Right kidney (tissue), 1 donor: Measurements from ENCODE around the gene EIF5AL1.
"Not testable (repeated sequence)": the region's sequence is repeated elsewhere in the genome, so short reads cannot be mapped to it uniquely, and the experiment has no call there.

Experiments
- DNase-seq: peaks from one replicate; pipeline ENCODE4 v3.0.0-alpha.2; 2016

Gene EIF5AL1

DNA sequence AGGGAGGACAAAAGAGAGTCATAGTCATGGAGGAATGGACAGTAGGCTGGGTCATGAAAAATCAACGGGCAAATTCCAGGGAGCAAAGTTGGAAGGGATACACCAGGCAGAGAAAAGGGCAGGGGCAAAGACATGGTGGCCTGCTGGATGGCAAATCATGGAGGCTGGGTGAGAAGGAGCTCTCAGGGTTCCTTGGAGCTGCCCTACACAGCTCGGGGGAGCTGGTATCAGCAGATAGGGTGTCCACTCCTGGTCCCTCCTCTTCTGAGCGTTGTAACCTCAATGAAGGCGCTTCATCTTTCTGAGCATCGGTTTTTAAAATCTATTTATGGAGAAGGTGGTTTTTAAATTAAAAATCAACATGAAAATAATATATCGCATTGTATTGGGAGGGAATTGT, 27.9 kb upstream of the EIF5AL1 start:
- no peak for DNase-seq

DNA sequence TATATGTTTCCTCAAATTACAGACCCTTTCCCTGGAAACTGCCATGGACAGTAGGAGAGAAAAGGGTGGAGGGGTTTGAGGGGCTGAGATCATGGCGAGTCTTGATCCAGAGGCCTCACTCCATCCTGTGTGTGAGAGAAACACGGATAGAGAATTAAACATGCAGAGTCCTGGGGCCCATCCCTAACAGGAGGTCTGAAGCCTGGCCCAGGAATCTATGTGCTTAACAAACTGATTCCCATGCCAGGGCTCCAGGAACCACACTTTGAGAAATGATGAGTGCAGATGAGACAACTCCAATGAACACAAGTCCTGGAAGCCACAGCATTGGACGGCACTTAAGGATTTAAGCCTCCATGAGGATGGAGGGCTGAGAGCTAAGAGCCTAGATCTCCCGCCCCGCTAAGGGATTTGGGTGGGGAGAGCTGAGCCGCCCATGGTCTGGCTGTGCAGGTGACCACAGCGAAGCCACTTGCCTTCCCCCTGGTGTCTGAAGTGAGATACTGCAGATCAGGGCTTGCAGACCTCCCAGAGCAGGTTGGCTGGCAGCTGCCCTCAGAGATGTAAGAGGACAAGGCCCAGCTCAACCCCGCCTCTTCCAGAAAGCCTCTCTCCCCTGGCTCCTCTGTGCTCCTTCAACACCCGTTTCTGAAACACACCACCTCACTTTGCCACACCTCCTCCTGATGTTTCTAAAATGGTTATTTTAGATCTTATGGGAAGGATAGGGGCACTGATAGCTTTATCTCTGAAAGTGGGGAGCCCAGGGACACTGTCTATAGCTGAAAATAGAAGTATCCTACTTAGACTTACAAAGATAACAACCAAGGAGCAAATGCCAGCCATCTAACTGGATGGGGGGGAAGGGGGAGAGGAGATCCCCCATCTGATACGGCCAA, 24.8 kb upstream of the EIF5AL1 start:
- DNase-seq = peak; percentile 51

DNA sequence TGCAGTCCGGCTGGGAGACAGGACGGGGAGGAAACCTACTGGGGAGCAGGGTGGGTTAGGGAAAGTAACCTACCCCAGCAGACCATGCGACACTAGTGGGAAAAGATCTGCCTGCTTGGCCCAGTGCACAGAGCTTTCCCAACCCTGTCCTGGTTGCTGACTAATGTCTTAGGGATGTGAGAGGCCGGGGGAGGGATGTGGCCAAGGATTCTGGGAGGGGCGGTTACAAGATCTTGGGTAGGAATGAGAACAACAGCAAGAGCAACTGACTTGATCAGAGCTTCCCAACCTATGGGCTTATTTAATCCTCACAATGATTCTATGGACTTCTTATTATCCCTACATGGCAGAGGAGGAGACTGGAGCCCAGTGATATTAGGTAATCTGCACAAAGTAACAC, 24.0 kb upstream of the EIF5AL1 start:
- no peak for DNase-seq

DNA sequence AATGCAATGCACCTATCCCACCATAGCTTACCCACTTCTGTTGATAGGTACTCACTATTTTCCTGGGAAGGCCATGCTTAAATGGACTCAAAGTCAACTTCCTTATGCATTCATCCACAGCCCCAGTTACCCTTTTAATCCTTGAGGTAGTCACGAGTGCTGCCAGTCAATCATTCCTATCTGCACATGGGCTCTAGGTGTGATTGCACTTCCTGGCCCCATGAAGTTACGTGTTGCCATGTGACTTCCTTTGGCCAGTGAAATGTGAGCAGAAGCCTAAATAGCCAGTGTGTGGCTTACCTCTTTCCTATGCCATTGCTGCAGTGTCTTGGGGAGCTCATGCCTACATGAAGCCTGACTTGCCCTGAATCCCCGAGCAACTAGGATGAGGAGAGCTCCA, 23.5 kb upstream of the EIF5AL1 start:
- no peak for DNase-seq

DNA sequence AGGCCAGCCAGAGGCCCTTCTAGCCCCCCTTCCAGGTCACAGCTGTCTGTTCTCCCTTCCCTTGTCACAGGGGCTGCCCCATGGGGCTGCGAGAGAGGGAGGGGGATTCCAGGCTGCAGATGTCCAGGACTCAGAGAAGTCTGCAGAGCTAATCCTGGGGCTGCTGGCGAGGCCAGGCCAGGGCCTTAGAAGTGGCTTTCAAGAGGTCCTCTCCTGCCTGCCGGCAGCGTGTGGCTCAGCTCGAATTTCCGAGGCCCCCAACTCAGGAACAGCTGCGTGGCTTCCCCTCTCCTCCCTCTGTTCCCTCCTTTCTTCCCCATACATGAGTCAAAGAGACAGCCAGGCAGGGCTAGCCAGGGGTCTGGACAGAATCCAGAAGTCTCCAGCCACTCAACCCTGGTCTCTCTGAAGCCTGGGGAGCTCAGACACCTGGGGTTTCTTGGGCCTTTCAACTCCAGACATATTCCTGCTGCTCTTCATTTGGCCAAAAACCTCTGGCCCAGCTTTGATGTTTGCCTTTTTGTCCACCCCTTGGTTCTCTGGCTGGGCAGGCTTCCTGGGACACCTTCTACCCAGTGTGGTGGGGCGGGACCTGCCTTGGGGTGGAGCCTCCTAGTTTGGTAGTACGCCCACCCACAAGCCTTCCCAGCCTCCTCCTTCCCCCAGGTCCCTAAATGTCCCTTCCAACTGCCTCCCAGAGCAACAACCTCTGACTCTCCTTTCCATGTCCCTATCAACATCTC, 21.8 kb upstream of the EIF5AL1 start:
- DNase-seq = peak; percentile 61

DNA sequence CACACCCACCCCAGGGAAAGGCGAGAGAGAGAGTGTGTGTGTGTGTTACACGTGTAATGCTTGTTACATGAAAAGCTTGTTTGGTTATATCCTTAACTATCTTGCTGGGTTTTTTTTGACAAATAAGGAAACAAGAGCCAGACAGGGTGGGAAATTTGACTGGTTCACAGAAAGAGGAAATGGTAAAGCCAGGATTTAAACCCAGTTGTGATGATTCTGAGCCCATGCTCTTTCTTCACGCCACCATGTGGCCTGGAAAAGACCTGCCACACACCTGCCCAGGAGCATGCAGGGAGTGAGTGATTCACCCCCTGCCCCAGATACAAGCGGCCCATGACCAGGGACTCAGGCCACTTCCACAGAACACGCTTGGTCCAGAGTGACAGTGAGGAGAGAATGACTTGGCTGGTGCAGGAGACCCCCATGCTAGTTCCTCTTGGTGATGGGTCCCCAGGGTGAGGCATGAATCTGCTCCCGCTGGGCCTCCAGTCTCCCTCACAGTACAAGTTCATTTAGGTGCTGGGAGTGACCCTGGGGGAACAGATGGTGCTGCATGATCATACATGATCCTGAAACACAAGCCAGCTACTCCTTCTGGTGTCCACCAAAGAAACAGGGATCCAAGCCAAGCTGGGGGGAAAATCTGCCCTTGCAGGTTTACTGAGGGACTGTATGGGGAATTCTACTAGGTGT, 21.0 kb upstream of the EIF5AL1 start:
- no peak for DNase-seq

DNA sequence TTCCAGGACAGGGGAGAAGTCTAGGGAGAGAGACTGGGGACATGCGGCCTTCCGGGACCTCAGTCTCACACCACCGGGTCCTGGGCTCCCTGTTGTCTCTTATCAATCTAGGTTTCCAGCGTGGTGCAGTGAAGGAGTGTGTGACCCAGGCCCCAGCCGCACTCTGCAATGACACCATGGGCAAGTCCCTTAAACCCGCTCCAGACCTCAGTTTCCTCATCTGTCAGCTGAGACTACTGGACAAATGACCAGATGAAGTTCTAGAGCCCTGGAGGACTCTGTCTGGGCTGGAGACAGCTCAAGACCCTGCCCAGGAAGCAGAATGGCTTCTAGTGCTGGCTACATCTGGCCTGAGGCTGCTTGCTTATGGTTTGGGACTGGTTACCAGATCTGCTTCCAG, 20.1 kb upstream of the EIF5AL1 start:
- no peak for DNase-seq

DNA sequence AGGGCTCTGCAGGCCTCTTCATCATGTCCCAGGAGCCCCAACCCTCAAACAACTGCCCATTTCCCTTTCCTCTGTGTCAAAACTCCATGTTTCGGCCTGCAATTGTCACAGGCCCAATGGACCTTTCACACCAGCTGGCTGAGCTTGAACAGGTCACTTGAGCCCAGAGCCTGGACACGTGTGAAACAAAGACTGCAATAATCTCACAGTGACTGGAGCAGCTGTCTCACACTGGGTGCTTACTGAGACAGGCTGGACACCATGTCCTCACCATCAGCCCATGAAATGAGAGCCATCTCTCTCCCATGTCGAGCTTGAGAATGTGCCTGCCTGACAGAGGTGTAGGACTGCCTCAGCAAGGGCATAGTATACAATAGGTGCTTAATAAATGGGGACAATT, 19.5 kb upstream of the EIF5AL1 start:
- no peak for DNase-seq

DNA sequence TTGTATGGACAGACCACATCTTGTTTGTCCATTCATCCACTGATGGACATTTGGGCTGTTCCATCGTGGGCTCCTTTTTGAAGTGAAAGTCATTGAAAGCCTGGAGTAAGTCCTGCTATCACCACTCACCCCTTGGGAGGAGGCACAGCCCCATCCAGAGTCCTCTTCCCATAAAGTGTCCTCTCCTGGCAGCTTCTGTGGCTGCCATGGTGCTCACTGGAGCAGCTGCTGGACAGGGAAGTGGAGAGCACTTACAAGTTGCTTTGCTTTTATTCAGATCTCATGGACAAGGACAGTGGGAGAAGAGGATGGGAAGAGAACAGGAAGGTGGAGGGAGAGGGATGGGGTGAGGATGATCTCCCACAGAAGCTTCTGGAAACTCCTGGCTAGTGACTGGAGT, 18.5 kb upstream of the EIF5AL1 start:
- no peak for DNase-seq

DNA sequence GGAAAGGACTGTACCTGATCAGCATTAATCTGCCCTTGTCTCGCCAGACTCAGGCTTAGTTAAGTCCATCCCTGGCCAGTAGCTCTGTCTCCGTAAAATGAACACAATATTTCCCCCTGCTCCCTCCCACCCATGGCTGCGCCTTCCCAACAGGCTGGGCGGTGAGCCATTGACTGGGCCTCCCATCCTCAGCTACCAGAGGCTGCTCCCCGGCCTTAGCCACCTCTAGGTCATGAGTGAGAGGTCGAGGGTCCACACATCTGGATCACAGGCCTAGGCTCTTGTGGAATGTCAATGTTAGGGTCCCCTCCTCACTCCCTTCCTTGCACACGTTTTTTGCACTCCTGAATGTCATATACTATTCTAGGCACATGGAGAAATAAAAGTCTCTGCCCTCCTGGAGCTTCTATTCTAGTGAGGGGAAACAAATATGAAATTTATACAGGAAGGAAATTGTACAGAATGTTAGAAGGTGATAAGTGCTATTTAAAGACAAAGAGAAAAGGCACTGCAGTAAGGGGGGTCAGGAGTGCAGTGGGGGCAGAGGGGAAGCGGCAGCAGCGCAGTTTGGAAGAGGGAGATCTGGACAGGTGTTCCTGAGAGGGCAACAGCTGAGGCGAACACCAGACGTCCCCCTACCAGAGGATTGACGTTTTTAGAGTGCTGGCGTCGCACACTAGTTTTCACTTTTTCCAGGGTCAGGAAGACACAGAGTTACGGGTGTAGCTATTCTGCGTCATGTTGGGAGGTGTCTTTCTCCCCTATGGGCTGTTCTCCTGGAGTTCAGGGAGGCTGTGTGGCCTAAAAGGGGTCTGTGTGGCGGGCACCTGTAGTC, 17.2 kb upstream of the EIF5AL1 start:
- no peak for DNase-seq

DNA sequence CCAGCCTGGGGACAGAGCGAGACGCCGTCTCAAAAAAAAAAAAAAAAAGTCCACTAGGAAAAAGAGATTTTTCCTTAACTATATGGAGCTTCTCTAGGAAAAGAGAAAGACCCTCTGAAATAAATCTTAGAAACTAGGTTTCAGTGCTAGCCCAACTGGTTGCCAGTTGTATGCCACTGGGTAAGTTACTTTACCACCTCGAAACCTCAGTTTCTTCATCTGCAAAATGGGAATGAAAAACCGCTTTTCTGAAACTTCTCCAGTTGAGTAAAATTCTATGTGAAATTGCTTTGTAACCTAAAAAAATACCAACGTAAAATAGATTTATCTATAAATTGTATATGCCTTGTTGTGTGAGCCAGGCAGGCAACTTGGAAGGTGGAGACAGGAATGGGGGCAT, 16.5 kb upstream of the EIF5AL1 start:
- no peak for DNase-seq

DNA sequence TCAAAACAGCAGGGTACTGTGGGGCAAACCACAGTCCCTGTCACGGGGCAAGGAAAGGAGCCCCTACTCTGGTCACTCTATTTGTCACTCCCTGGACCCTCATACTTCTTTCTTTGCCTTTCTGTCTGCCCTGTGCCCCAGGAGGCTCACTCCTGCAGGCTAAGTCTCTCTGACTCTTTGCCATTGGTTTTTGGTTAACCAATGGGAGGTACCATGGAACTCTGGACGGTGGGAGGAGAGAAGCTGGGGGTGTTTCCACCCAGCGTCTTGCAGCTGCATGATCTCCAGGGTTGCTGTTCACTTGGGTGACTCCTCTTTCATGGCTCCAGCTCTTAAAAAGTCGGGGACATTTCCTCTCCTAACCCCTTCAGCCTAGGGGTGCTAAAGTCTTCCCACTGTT, 15.4 kb upstream of the EIF5AL1 start:
- DNase-seq = no peak

DNA sequence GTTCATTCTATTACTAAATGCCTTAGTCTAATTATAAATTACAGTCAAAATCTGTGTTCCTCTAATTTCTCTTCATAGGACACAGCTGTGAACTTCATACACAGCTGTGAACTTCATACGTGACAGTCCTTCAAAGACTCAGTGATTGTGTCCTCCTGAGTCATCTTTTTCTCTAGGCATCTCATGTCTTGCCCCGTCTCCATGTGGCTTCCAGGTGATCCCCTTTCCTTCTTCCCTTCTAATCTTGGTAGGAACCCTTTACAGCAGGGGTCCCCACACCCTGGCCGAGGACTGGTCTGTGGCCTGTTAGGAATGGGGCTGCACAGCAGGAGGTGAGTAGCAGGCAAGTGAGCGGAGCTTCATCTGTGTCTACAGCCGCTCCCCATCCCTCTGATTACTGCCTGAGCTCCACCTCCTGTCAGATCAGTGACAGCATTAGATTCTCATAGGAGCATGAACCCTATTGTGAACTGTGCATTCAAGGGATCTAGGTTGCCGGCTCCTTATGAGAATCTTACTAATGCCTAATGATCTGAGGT, 14.0 kb upstream of the EIF5AL1 start:
- no peak for DNase-seq

DNA sequence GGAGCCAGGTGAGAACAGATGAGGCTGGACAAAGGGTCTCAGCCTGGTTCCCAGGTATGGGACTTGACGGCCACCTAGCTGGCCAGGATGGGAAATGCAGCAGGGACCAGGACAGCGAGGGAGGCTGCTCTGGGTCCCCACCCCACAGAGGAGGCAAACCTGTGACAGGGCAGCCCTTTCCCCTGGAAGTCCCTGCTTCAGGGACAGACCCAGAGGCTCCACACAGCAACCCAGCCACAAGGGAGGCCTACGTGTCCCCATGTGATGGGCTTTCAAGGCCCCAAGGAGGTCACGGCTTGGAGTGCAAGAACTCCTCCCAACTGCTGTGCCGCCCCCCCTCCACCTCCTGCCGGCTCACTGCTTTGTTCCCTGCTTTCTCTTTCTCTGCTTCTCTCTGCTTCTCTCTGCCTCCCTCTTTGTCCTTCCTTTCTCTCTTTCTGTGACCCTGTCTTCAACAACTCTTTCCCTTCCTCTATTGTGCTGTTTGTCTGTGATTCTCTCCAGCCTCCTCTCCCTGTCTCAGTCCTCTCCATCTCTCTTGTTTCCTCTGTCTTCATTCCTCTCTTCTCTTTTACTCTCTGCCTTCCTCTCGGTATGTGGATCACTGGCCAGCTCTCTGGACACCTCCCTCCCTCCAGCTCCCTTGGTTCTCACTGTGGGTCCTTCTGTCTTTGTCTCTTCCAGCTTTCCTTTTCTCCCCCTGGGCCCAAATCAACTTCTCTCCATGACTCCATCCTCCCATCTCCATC, 9.6 kb upstream of the EIF5AL1 start:
- DNase-seq = no peak

DNA sequence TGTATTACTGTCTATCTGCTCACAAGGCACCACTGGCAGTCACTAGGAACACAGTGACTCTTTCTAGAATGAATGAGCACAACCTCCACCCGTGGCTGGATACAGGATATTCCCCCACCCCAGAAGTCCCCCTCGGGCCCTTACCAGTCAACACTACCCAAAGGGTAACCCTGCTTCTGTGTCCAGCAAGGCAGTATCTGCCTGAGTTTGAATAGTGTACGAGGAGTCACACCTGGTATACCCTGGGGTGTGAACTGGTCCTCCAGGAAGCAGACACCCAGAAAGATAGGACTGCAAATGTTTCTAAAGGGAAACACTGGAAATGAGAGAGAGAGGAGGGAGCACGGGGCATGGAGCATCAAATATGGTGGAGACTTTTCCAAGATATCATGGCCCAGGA, 8.5 kb upstream of the EIF5AL1 start:
- DNase-seq = not testable (repeated sequence)

DNA sequence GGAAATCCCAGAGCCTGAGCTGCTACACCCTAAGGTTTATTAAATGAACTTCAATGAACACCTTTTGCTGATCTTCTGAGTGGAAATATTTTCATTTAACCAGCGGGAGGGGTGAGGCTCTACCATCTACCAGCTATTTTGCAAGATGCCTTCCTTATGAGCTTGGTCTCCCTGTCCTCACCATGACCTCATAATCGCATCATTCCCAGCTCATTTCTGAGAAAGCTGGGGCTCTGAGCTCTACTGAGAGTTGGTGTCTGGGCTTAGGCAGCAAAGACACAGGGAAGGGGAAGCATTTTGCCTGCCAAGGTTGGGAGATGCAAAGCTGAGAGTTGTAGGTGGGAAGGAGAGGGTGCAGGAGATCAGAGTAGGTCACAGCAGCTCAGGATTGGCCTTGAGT, 7.8 kb upstream of the EIF5AL1 start:
- DNase-seq = not testable (repeated sequence)

DNA sequence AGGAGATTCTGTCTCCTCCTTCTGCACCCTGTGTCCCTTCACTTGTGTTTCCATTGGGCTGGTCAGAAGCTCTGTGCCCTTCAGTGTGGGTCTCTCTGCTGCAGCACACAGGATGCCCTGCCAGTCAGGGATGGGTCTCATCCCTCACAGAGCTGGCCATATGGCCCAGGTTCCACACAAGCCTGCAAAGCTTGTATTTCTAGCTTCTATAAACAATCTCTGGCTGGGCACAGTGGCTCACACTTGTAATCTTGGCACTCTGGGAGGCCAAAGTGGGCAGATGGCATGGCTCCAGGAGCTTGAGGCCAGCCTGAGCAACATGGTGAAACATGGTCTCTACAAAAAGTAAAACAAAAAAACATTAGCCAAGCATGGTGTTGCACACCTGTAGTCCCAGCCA, 7.0 kb upstream of the EIF5AL1 start:
- not testable (repeated sequence) for DNase-seq

DNA sequence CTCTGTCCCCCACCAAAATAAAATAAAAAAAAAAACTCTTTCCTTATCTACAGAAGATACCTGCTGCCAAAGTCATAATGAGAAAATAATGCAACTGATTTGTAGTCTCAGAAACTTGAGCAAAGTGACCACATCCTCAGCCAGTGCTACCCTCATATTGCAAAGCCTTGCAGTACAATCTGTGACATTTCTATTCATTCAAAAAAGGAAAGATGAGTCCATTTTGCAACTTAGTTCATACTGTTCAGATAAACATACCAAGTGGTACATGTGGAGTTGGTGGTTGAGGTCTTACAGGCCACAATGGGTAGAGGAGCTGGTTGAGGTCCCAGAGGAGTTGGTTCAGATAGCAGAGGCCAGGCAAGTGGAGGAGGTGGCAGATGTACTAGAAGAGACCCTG, 6.5 kb upstream of the EIF5AL1 start:
- DNase-seq = no peak

DNA sequence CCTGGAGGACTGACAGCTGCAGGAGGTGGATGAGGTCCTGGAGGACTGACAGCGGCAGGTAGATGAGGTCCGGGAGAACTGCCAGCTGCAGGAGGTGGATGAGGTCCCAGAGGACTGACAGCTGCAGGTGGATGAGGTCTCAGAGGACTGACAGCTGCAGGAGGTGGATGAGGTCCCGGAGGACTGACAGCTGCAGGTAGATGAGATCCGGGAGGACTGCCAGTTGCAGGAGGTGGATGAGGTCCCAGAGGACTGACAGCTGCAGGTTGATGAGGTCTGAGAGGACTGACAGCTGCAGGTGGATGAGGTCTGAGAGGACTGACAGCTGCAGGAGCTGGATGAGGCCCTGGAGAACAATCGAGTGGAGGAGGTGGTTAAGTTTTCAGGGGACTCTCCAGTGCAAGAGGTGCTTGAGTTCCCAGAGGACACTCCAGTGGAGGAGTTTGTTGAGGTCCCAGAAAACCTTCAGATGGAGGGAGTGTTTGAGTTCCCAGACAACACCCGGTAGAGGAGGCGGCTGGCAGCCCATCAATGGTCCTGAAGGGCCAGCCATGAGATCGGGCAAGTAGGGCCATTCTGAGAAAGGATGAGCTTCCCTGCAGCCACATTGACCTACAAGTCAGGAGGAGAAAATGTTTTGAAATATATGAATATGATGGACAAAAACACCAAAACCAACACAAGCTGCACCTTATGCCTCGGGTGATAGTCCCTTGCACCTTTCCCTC, 4.7 kb upstream of the EIF5AL1 start:
- no peak for DNase-seq

DNA sequence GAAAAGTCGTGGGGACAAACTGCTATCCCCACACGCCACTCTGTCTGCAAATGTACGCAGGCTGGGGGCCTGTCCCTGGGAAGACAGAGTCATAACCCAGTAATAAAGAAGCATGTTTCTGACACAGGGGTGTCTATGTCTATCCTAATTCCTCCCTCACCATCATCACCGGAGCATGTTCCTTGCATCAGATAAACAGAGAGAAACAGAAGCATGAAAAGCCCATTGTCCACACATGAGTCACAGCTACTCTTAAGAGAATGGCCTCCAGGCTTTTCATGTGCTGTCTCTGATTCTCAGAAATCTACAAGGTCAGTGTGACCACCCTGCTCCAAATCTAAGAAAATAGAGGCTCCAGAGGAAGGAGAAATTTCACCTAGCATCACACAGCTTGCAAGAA, 4.1 kb upstream of the EIF5AL1 start:
- DNase-seq = not testable (repeated sequence)
